GM19324 (cell line): ENCODE measurements around the gene BACE2.

Experiments
- ATAC-seq: cut with Tn5 transposase; IDR thresholded peaks from one replicate; pipeline ENCODE4 v1.9.1; 2021; ENCODE audit warnings: mild to moderate bottlenecking, moderate library complexity; ENCODE audit not compliant: unreplicated experiment, low FRiP score

BACE2 gene

GRCh38 chr21:41167348-41168342 is at the start of gene BACE2:
Gene BACE2 (plus strand): TSS chr21:41168160. CDS start chr21:41168264, 104 bp downstream.
- ATAC-seq = no peak

DNA sequence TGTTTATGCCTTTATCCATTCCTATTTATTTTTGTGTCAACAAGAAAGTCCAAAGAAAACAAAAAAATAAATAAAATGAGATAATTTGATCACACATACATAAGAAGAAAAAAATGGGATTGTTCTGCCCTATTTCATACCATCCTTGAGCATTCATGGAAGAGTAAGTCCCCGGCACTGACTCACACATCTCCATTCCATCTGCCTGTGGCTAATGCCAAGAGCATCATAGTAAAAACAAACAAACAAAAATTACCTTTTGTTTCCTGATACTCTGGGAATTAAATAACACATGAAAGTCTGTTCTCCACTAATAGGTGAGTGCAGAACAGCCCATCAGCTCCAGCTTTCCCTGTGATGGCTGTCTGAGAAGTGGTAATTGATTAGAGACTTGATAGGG is 48.1 kb upstream of the BACE2 start:
- no peak for ATAC-seq

GRCh38 chr21:41120997-41121396 is 47.0 kb upstream of the BACE2 start:
- no peak for ATAC-seq

DNA sequence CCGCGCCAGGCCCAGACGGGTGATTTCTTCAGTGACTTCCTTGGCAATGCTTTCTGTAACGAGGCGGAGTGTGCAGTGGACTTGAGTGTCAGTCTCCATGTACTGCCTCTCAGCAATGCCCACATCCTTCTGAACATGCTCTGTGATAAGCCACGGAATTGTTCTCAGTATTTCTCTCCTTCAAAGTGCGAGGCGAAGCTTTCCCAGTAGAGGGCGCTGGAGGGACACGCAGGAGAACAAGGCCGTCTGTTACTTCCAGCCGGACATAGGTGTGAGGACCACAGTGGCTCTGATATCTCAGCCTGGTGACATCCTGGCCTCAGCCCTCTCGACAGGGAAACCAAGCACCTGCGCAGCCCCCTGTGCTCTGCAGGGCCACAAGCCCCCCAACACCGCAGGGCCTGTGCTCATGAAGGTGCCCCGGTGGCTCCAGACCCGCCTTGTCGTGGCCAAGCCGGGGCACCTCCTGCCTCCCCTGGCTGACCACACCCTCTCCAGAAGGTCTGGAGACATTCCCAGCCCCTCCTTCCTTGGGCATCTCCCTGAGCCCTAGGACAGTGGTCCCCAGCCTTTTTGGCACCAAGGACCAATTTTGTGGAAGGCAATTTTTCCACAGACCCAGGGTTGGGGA is 46.1 kb upstream of the BACE2 start:
- no peak for ATAC-seq

GRCh38 chr21:41124641-41125201 is 43.2 kb upstream of the BACE2 start:
- ATAC-seq = no peak

- ATAC-seq = no peak
These were observed 39.0 kb upstream of the BACE2 start for GRCh38 chr21:41128981-41129380.

DNA sequence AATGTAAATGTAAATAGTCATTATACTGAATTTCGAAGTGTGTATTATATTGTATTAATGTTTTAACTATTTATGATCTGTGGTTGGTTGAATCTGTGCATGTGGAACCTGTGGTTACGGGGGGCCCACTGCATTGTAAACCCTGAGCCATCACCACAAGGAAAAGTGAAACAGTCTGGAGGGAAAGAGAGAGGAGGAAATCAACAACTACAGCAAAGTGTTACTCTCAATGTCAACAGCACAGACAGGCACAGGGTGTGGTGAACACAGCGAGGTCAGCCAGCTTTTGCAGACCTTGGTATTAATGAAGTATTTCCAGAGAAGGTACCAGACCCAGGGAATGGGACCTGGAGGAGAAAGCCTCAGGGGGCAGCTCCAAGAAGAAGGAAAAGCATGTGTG is 37.1 kb upstream of the BACE2 start:
- no peak for ATAC-seq

DNA sequence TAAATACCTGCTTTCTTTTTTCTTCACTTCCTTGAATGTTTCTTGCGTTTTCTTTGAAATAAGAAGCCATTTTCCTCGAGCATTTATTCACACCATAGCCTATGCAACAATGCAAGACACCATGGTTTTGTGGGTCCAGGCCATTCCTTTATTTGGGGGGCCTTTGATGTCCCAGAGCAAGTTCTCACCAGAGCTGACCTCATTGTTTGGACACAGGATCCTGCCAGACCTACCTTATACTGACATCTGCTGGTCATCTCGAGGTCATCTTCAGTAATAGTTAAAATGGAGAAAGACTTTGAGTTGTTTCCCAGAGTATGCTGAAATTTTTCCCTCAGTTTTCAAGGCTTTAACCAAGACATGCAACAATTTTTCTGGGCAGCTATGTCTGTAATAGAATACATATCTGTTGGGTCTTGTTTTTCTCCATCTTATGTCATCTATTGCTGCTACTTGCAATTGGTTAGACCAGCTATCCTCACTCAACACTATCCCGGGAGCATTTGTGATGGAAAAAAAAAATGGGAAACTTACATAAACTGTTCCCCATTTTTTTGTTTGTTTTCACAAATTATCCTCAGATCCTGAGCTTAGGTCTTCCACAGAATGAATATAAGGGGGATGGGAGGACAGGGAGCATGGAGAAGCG is 34.0 kb upstream of the BACE2 start:
- ATAC-seq = no peak

- ATAC-seq = no peak
These were observed 32.2 kb upstream of the BACE2 start for GRCh38 chr21:41135746-41136145.

DNA sequence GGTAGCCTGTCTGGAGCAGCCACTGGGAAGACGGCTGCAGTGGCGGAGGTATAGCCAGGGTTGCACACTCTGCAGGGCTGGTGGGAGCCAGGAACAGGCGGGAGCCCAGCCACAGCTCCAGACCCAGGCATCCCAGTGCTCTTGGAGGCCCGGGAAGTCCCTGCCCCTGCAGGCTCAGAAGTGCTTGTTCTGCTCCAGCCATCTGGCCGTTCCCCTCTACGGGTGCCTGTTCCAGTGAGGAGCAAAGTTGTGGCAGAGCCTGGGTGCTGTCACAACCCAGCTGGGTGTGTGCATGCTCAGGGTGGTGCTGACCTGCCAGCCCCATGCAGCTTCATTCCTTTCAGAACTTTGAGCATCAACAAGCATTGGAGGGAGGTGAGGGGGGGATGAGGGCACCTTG is 31.7 kb upstream of the BACE2 start:
- no peak for ATAC-seq

GRCh38 chr21:41137401-41137800 is 30.6 kb upstream of the BACE2 start:
- ATAC-seq = no peak

DNA sequence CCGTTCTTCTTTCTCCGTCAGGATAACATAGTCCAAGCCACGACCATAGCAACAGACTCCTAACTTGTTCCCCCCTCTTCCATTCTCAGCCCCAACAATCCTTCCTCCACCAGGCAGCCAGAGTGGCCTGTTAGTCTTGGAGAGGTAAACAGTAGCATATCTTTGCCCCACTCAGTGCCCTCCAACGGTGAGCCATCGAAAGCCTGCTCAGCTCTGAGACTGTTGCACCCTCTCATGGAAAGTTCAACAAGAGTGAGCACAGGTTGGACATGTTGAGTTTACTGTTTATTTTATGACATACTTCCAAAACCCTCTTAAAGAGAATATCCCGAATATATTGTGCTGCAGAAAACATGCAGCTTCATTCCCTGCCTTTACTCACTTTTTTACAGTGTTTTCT is 30.1 kb upstream of the BACE2 start:
- no peak for ATAC-seq

DNA sequence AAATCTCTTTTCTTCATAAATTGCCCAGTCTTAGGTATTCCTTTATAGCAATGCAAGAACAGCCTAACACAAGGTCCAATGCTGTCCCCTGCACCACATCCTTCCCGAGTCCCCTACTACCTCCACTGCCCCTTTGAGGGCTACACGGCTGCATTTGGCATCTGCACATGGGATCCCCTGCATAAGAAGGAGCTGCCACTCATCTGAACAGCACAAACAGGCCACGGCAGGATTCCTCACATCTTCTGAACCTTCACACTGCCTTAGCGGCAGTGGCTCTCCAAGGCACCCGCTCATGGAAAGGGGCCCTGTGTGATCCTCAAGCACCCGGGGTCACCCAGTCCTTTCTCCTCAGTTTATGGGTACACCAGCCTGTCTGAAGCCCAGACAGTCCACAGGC is 29.2 kb upstream of the BACE2 start:
- no peak for ATAC-seq

GRCh38 chr21:41139275-41139674 is 28.7 kb upstream of the BACE2 start:
- no peak for ATAC-seq

DNA sequence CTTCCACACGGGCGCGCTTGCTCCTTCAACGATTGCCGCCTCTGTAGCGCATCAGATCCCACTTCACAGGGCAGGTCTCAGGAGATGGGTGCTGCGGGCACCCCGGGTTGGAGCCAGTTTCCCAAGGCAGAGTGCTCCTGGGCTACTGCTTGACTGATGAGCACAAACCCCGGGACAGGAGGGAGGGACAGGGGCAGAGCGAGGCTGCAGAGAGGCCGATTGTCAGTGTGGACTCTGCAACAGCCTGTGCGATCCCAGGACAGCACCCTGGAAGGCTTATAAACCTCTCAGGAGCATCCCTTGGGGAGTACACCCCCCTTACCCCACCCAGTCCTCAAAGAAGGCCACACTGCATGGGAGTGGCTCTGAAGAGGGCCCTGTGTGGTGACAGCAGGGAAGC is 28.0 kb upstream of the BACE2 start:
- no peak for ATAC-seq

DNA sequence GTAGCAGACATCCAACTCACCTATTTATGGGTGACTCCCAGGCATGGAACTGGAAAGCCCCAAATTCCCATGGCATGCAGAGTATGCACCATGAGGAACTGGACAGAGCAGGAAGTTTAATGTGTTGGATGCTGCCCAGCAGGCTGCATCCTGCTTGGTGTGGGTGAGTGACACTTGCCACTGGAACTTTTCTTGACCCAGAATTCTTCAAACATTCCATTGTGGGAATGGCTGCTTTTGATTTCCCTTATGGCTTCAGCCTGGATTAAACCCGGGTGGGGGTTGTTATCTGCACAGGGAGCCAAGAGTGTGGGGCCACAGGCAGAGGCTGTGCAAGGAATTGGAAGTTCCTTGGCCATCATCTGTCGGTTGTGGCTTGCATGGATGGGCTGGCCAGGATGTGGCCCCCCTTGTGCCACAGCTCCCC is 26.9 kb upstream of the BACE2 start:
- ATAC-seq = no peak

DNA sequence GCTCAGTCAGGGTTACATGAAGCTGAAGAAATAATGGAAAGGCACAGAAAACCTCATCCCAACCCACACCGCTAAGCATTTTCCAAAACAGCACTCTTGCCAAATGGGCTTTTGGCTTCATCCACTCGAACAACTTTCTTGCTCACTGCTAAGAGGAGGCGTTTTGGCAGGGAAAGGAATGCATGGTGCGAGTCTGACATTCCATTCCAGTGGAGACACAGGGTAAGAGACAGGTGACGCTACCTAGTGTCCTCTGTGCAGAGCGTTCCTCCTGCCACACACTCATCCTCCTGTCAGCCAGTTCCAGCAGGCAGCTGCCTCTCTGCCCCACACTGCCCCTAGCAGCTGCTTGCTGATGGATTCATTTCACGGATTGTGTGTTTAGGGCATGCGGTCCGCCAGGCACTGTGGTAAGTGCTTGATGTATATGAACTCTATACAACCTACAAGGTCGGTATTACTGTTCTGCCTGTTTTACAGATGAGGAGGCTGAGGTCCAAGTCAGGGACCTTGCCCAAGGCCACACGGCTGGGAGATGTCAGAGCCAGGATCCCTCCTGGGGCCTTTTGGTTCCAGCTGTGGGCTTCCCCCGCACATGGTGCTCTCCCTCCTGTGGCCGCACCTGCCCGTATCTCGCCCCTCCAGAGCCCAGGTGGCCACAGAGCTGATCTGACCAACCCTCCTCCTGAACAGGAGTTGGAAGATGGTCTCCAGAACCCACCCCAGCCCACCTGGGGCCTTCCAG is 25.7 kb upstream of the BACE2 start:
- ATAC-seq = no peak

DNA sequence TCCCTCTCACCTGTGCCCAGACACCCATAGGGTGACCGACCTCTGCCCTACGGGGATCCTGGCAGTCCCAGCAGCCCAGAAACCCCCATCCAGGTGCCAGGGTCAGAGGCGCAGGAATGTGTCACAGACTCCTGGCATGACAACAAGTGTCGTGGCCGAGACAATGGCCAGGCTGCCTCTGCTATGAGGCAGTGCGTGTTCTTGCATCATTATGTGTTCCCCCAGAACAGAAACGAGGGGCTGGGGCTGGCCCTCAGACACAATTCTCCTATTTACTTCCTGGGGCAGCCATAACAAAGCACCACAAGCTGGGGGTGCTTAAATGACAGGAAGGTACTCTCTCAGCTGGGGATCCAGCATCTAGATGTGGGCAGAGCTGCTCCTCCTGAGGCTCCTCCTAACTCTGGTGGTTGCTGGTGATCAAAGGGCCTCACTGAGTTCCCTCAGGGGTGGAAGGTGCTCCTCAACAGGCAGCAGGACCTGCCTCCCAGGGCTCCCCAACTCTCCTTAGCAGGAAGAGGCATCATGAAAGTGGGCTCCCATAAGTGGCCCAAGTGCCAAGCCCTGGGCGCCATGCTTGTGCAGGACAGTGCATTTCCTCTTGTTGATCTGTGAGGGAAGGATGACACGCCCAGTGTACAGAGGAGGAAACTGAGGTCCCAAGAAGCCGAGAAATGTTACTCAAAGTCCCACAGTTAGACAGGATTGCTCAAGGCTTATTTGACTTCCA is 24.2 kb upstream of the BACE2 start:
- no peak for ATAC-seq

DNA sequence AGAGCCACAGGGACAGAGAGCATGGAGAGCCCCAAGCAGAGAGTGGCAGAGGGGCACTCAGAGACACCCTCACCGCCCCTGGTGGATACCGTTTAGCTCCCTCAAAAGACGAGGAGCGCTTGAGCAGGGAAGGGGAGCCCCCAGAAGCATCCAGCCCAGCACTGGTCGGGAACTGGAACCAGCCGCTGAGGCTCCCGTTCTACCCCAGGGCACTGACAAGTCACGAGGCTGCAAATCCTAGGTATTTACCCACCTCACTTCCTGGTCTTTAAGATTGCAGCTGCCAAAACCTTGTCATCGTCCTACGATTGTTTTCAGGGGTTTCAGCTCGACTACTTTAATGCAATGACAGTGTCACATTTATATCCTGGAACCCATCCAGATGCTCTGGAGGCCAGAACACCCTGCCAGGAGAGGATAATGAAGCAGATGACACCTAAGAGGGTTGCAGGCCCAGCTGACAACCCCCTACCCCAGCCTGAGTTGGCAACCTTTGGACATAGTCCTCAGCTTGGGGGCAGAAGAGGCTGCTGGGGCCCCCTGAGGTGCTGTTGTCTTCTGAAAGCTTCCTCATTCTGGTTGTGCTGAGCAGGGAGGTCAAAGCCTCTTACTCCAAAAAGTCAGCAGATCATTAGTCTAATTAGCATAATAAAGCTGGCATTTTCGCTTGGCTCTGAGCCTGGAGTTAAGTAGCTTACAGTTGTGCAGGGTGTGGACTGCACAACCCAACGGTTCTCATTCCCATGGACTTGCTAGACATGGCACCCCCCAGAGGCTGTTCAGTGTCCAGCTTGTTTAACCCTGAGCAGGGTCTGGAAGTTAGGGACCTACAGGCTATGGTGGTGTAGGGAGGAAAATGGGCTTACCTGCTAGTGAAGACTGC is 20.6 kb upstream of the BACE2 start:
- ATAC-seq = no peak
